ENCODE data around the gene ZNF804B.

DNA sequence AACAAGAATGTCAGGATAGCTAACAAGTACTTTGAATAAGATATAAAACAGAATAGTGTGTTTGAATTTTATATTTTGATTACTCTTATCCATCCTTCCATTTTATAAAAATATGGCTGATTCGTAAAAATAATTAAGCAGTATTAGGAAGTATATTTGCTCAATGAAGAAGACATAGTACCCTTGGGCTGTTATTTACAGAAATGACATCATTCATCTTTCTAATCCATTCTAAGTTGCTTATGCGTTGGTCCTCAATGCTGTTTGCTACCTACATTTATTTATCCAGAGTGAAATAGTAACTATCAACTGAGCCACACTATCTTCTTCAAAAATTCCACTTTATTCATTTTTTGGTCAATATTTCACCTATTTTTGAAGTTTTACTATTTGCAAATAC is 2.1 kb upstream of the ZNF804B start:
- no peak for TF ChIP-seq CTCF (IDR thresholded peaks at IDR 0.05)
- TF ChIP-seq POLR2A (IDR thresholded peaks at IDR 0.05) = no peak

All from right lobe of liver (tissue), 4 donors.